OCI-LY1 (cell line): ENCODE data around the gene ABLIM2.

Experiments used
- H2AFZ ChIP-seq: fragments of 200-600 bp; sonication (generic), shearing (Covaris generic); 2 replicates; pipeline ENCODE4 v1.6.0; 2014; ENCODE audit warnings: antibody characterized with exemption, mild to moderate bottlenecking, low read length
- H3F3A ChIP-seq: fragments of 200-600 bp; sonication (generic), shearing (Covaris generic); 2 replicates; pipeline ENCODE4 v1.6.0; 2014; ENCODE audit warnings: mild to moderate bottlenecking, antibody characterized with exemption, low read length, moderate library complexity; ENCODE audit not compliant: insufficient read depth
- H3K27ac ChIP-seq: fragments of 200-600 bp; sonication (generic); 2 replicates; pipeline ENCODE4 v1.5.1; 2014; ENCODE audit warnings: low read length, mixed run types, mild to moderate bottlenecking, low read depth; ENCODE audit not compliant: poor library complexity, severe bottlenecking
- H3K27me3 ChIP-seq: fragments of 200-600 bp; sonication (generic); 2 replicates; pipeline ENCODE4 v1.6.0; 2014; ENCODE audit warnings: antibody characterized with exemption, mild to moderate bottlenecking, low read length, moderate library complexity; ENCODE audit not compliant: insufficient read depth
- H3K36me3 ChIP-seq: fragments of 200-600 bp; sonication (generic); 2 replicates; pipeline ENCODE4 v1.6.1; 2014; ENCODE audit warnings: mild to moderate bottlenecking, antibody characterized with exemption, low read length, moderate library complexity, mixed read lengths; ENCODE audit not compliant: insufficient read depth
- H3K4me1 ChIP-seq: fragments of 200-600 bp; sonication (generic); 2 replicates; pipeline ENCODE4 v1.5.1; 2014; ENCODE audit warnings: mild to moderate bottlenecking, low read length, moderate library complexity; ENCODE audit not compliant: insufficient read depth, severe bottlenecking
- H3K4me2 ChIP-seq: fragments of 200-600 bp; sonication (generic), shearing (Covaris generic); 2 replicates; pipeline ENCODE4 v1.6.1; 2014; ENCODE audit warnings: low read length
- H3K4me3 ChIP-seq: fragments of 200-600 bp; sonication (generic); 2 replicates; pipeline ENCODE4 v1.5.1; 2014; ENCODE audit warnings: low read length, low read depth, mild to moderate bottlenecking, mixed read lengths; ENCODE audit not compliant: poor library complexity, severe bottlenecking
- H3K79me2 ChIP-seq: fragments of 200-600 bp; shearing (Covaris generic); 2 replicates; pipeline ENCODE4 v1.6.1; 2016; ENCODE audit warnings: mixed run types, low read length, mixed read lengths; ENCODE audit not compliant: insufficient read depth
- H3K9ac ChIP-seq: fragments of 200-600 bp; sonication (generic), shearing (Covaris generic); 2 replicates; pipeline ENCODE4 v1.6.1; 2014; ENCODE audit warnings: mild to moderate bottlenecking, low read length, mixed read lengths
- H3K9me2 ChIP-seq: fragments of 200-600 bp; sonication (generic), shearing (Covaris generic); 2 replicates; pipeline ENCODE4 v1.6.1; 2014; ENCODE audit warnings: low read depth, mild to moderate bottlenecking, low read length, mixed read lengths
- H3K9me3 ChIP-seq: fragments of 200-600 bp; shearing (Covaris generic); 2 replicates; pipeline ENCODE4 v1.6.1; 2014; ENCODE audit warnings: low read length, mixed read lengths
- H4K20me1 ChIP-seq: fragments of 200-600 bp; sonication (generic), shearing (Covaris generic); 2 replicates; pipeline ENCODE4 v1.6.0; 2016; ENCODE audit warnings: mild to moderate bottlenecking, low read length; ENCODE audit not compliant: insufficient read depth
- EZH2 ChIP-seq: fragments of 200-600 bp; sonication (generic), shearing (Covaris generic); IDR thresholded peaks from 2 replicates; pipeline ENCODE4 v1.8.0; 2017; ENCODE audit warnings: borderline replicate concordance, mixed run types, mild to moderate bottlenecking, antibody characterized with exemption, low read length, moderate library complexity, mixed read lengths
- TF ChIP-seq, protein P1 (sequence below): fragments of 200-600 bp; sonication (generic), shearing (Covaris generic); IDR thresholded peaks from 2 replicates; pipeline ENCODE4 v1.5.1; 2017; ENCODE audit warnings: mild to moderate bottlenecking, antibody characterized with exemption, low read length, moderate library complexity, mixed read lengths

ABLIM2 gene

GRCh38 chr4:8096690-8097061 is 61.9 kb downstream of the ABLIM2 start:
- Histone ChIP-seq H3K9me2 (no peaks in the 10 kb centered on the region), H3K27me3 (no peaks in the 10 kb centered on the region), H3K9me3 (0 out of 2 replicates have a peak, but pooled peaks cover 6% of the 10 kb centered on the region), H3K79me2 (no peaks in the 10 kb centered on the region), H3K36me3 (no peaks in the 10 kb centered on the region), H3K9ac (no peak overlapping the region), H3K4me1 (no peaks in the 10 kb centered on the region), H4K20me1 (no peaks in the 10 kb centered on the region), H3K27ac (no peak overlapping the region), H3K4me3 (no peak overlapping the region), H2AFZ (no peak overlapping the region), H3K4me2 (no peak overlapping the region), H3F3A (no peaks in the 10 kb centered on the region)
- no peak for TF ChIP-seq EZH2
- TF ChIP-seq, protein P1, sequence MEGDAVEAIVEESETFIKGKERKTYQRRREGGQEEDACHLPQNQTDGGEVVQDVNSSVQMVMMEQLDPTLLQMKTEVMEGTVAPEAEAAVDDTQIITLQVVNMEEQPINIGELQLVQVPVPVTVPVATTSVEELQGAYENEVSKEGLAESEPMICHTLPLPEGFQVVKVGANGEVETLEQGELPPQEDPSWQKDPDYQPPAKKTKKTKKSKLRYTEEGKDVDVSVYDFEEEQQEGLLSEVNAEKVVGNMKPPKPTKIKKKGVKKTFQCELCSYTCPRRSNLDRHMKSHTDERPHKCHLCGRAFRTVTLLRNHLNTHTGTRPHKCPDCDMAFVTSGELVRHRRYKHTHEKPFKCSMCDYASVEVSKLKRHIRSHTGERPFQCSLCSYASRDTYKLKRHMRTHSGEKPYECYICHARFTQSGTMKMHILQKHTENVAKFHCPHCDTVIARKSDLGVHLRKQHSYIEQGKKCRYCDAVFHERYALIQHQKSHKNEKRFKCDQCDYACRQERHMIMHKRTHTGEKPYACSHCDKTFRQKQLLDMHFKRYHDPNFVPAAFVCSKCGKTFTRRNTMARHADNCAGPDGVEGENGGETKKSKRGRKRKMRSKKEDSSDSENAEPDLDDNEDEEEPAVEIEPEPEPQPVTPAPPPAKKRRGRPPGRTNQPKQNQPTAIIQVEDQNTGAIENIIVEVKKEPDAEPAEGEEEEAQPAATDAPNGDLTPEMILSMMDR: no peak

DNA sequence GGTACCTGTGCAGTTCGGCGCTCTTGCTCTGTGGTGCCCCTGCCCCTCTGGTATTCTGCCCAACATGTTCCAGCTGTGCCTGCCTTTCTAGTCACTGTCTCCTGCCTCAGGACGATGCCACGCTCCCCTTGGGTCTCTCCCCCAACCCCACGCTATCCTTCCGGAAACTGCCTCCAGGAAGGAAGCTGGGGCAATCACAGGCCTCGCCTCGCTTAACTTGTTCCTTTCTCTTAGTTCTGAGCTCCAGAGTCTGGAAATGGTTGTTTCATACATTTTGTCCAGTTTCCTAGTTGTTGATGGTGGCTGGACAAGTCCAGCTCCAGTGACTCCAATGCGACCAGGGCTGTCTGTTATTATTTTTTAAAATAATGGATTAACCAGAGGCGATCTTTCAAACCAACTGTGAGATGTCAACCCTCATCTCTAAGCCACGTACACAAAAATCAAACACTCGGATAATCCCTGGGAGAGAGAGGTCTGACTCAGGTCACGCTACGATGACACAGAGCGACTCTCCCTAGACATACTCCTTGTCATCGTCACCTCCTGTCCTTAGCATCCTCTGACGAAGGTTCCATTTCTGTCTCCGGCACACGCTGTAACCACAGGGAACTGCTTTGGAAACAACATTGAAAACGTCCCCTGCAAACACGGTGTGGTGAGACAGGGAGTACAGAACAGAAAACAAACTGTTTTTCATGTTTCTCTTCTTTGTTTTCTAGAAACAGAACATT is 62.5 kb downstream of the ABLIM2 start:
- Histone ChIP-seq H3K27ac (no peak overlapping the region), H3K4me1 (no peaks in the 10 kb centered on the region), H3K27me3 (no peaks in the 10 kb centered on the region), H3K9me3 (0 out of 2 replicates have a peak, but pooled peaks cover 6% of the 10 kb centered on the region), H4K20me1 (no peaks in the 10 kb centered on the region), H3K36me3 (no peaks in the 10 kb centered on the region), H3K4me3 (no peak overlapping the region), H3K9me2 (no peaks in the 10 kb centered on the region), H2AFZ (no peak overlapping the region), H3F3A (no peaks in the 10 kb centered on the region), H3K79me2 (no peaks in the 10 kb centered on the region), H3K4me2 (no peak overlapping the region), H3K9ac (no peak overlapping the region)
- no peak for TF ChIP-seq EZH2
- TF ChIP-seq, protein P1: no peak

DNA sequence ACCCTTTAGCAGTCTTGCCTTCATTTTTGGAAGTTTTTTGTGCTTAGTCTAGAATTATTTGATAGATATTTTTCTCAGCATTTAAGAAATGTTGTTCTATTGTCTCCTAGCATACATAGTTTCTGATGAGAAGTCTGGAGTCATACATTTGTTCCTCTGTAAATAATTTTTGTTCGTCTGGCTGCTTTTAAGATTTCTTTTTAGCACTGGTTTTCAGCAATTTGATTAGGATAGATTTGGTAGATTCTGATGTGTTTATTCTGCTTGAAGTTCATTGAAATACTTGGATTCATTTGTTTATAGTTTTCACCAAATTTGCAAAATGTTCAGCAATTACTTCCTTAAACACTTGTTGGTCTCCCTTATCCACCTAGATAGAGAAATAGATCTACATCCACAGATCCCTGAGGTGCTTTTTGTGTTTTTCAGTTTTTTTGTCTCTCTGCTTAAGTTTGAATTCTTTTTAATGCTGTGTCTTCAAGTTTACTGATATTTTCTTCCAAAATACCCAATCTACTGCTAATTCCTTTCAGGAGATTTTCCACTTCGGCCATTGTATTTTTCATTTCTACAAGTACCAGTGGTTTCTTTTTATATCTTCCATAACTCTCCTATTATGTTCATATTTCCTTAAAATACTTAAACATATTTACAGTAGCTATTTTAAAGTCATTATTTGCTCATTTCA is 64.9 kb downstream of the ABLIM2 start:
- no peaks in the 10 kb centered on the region for H4K20me1 ChIP-seq
- 0 out of 2 replicates have a peak, but pooled peaks cover 6% of the 10 kb centered on the region for H3K9me3 ChIP-seq
- H3K27ac ChIP-seq: no peak overlapping the region
- H2AFZ ChIP-seq: no peak overlapping the region
- no peaks in the 10 kb centered on the region for H3K36me3 ChIP-seq
- no peak for TF ChIP-seq EZH2
- TF ChIP-seq, protein P1: no peak
- H3K4me1 ChIP-seq: no peaks in the 10 kb centered on the region
- H3K4me3 ChIP-seq: no peak overlapping the region
- no peaks in the 10 kb centered on the region for H3F3A ChIP-seq
- H3K79me2 ChIP-seq: no peaks in the 10 kb centered on the region
- no peak overlapping the region for H3K9ac ChIP-seq
- no peak overlapping the region for H3K4me2 ChIP-seq
- no peaks in the 10 kb centered on the region for H3K27me3 ChIP-seq
- H3K9me2 ChIP-seq: no peaks in the 10 kb centered on the region
